ENCODE results near the gene BBS10. TPM values are rescaled to one million over a fixed set of nuclear protein-coding genes. Genes with fewer than 3 reads are reported as not detected.

BBS10 gene
- total RNA-seq, 4 donors from 2014 or later, result 5.2 to 6.4 TPM; not detected in 2

- no peak overlapping the region for H3K4me3 ChIP-seq
- in situ Hi-C loops (cut with MboI; ENCODE audit: low pct_ligation_motif_present in 1 of 4, low pct_unique_long_range_greater_than_20kb in 1 of 4, low sequenced_read_pairs in 3 of 4), result no loop called here
- WGBS, 2 donors (ENCODE audit: low coverage in 1 of 2), result 94 to 100% methylated on average over 1 of the region's 1 CpG
- H3K9me3 ChIP-seq, result no peaks in the 10 kb centered on the region
- H3K27me3 ChIP-seq, result no peaks in the 10 kb centered on the region
- H3K36me3 ChIP-seq, result peaks cover 0 to 7% (median 3%) of the 10 kb centered on the region in 4 donors
- TF ChIP-seq POLR2AphosphoS5 (IDR thresholded peaks at IDR 0.05) (no peak), EP300 (IDR thresholded peaks at IDR 0.05; ENCODE audit: low read depth) (no peak), POLR2A (IDR thresholded peaks at IDR 0.05) (no peak), CTCF (IDR thresholded peaks at IDR 0.05) (no peak)
- intact Hi-C loops (cut with DNase I; ENCODE audit: low total_unique reads), result loop anchor here (10.0 kb wide), 1 partner anchor 971 kb away; no protein-coding TSS in a partner anchor
- DNase-seq, result no peak
- no peak overlapping the region for H3K27ac ChIP-seq
- H3K4me1 ChIP-seq, result no peaks in the 10 kb centered on the region
Observed at GRCh38 chr12:76356071-76356470, 7.9 kb upstream of the BBS10 start.

GRCh38 chr12:76346798-76347420 lies 1.3 kb downstream of the BBS10 start:
- DNase-seq, result no peak
- in situ Hi-C loops (cut with MboI; ENCODE audit: low pct_ligation_motif_present in 1 of 4, low pct_unique_long_range_greater_than_20kb in 1 of 4, low sequenced_read_pairs in 3 of 4), result no loop called here
- H3K27me3 ChIP-seq, result no peaks in the 10 kb centered on the region
- WGBS, 2 donors (ENCODE audit: low coverage in 1 of 2), result 64 to 87% methylated on average over 4 of the region's 4 CpGs
- intact Hi-C loops (cut with DNase I; ENCODE audit: low total_unique reads), result no loop called here
- H3K9me3 ChIP-seq, result no peaks in the 10 kb centered on the region
- peak overlapping the region in 1 of 4 donors; percentile 71 for H3K4me3 ChIP-seq
- peaks cover 3 to 19% (median 11%) of the 10 kb centered on the region in 4 donors for H3K4me1 ChIP-seq
- H3K27ac ChIP-seq, result peak overlapping the region in 3 of 4 donors; percentile 78 to 87 (median 84)
- TF ChIP-seq EP300 (IDR thresholded peaks at IDR 0.05; ENCODE audit: low read depth) (no peak), CTCF (IDR thresholded peaks at IDR 0.05) (no peak)
- H3K36me3 ChIP-seq, result no peaks in the 10 kb centered on the region

- H3K4me1 ChIP-seq, result peaks cover 3 to 19% (median 11%) of the 10 kb centered on the region in 4 donors
- H3K27me3 ChIP-seq, result no peaks in the 10 kb centered on the region
- intact Hi-C loops (cut with DNase I; ENCODE audit: low total_unique reads) (no loop called here), in situ Hi-C loops (cut with MboI; ENCODE audit: low pct_ligation_motif_present in 1 of 4, low pct_unique_long_range_greater_than_20kb in 1 of 4, low sequenced_read_pairs in 3 of 4) (no loop called here)
- TF ChIP-seq EP300 (IDR thresholded peaks at IDR 0.05; ENCODE audit: low read depth) (no peak), CTCF (IDR thresholded peaks at IDR 0.05) (no peak), POLR2AphosphoS5 (IDR thresholded peaks at IDR 0.05) (no peak), POLR2A (IDR thresholded peaks at IDR 0.05) (no peak)
- H3K9me3 ChIP-seq, result no peaks in the 10 kb centered on the region
- no peak overlapping the region for H3K27ac ChIP-seq
- no peak overlapping the region for H3K4me3 ChIP-seq
- H3K36me3 ChIP-seq, result no peaks in the 10 kb centered on the region
- no peak for DNase-seq
- WGBS, 2 donors (ENCODE audit: low coverage in 1 of 2), result 86 to 100% methylated on average over 4 of the region's 4 CpGs
Observed at GRCh38 chr12:76346236-76346635, 2.0 kb downstream of the BBS10 start.

GRCh38 chr12:76345569-76345968 lies 2.6 kb downstream of the BBS10 start:
- H3K27ac ChIP-seq, result no peak overlapping the region
- TF ChIP-seq EP300 (IDR thresholded peaks at IDR 0.05; ENCODE audit: low read depth) (no peak), POLR2AphosphoS5 (IDR thresholded peaks at IDR 0.05) (no peak), CTCF (IDR thresholded peaks at IDR 0.05) (no peak), POLR2A (IDR thresholded peaks at IDR 0.05) (no peak)
- no peaks in the 10 kb centered on the region for H3K36me3 ChIP-seq
- DNase-seq, result no peak
- intact Hi-C loops (cut with DNase I; ENCODE audit: low total_unique reads) (no loop called here), in situ Hi-C loops (cut with MboI; ENCODE audit: low pct_ligation_motif_present in 1 of 4, low pct_unique_long_range_greater_than_20kb in 1 of 4, low sequenced_read_pairs in 3 of 4) (no loop called here)
- no peaks in the 10 kb centered on the region for H3K27me3 ChIP-seq
- no peaks in the 10 kb centered on the region for H3K9me3 ChIP-seq
- no peak overlapping the region for H3K4me3 ChIP-seq
- H3K4me1 ChIP-seq, result peaks cover 3 to 19% (median 11%) of the 10 kb centered on the region in 4 donors
- 94 to 100% methylated on average over 1 of the region's 1 CpG for WGBS, 2 donors (ENCODE audit: low coverage in 1 of 2)
